RCC 7860 (cell line): ENCODE results near the gene SKIC3.
A peak's percentile ranks its signal among the peaks of the same experiment; 100 is the strongest.

Experiments used
- DNase-seq: peaks from one replicate; pipeline ENCODE4 v3.0.0-alpha.2; 2015; ENCODE audit warnings: low spot score
- FAIRE-seq: peaks from 2 replicates; lab custom pipeline; 2012; peaks lifted over from hg19 to GRCh38; lab: Jason Lieb, UNC

Gene SKIC3

GRCh38 chr5:95554647-95555548 is at the start of gene SKIC3, which contains the start of gene ARSK:
Gene SKIC3 (minus strand): TSS chr5:95554977. CDS start chr5:95547150, 7,827 bp downstream.
Gene ARSK (plus strand): TSS chr5:95555101. CDS start chr5:95555279, 178 bp downstream.
- DNase-seq (peak; percentile 89), FAIRE-seq (peak; percentile 38)

GRCh38 chr5:95600557-95600956 is 45.8 kb upstream of the SKIC3 start:
- DNase-seq = no peak
- no peak for FAIRE-seq

GRCh38 chr5:95599252-95599651 is 44.5 kb upstream of the SKIC3 start:
- no peak for DNase-seq
- no peak for FAIRE-seq

GRCh38 chr5:95595289-95595931 is 40.6 kb upstream of the SKIC3 start:
- DNase-seq (no peak), FAIRE-seq (no peak)

GRCh38 chr5:95591490-95591901 is 36.7 kb upstream of the SKIC3 start:
- DNase-seq = no peak
- no peak for FAIRE-seq

- FAIRE-seq (no peak), DNase-seq (no peak)
These were observed 36.1 kb upstream of the SKIC3 start for GRCh38 chr5:95590880-95591279.

GRCh38 chr5:95583992-95584391 is 29.2 kb upstream of the SKIC3 start:
- DNase-seq (no peak), FAIRE-seq (no peak)

GRCh38 chr5:95581576-95581975 is 26.8 kb upstream of the SKIC3 start:
- DNase-seq (no peak), FAIRE-seq (no peak)

- no peak for FAIRE-seq
- DNase-seq = no peak
These were observed 17.2 kb upstream of the SKIC3 start for GRCh38 chr5:95572016-95572415.

GRCh38 chr5:95565280-95565920 is 10.6 kb upstream of the SKIC3 start:
- DNase-seq (no peak), FAIRE-seq (no peak)

- FAIRE-seq (no peak), DNase-seq (no peak)
These were observed 9.7 kb upstream of the SKIC3 start for GRCh38 chr5:95564450-95564849.

GRCh38 chr5:95563367-95563766 is 8.6 kb upstream of the SKIC3 start:
- DNase-seq (no peak), FAIRE-seq (no peak)

- FAIRE-seq (no peak), DNase-seq (no peak)
These were observed 7.5 kb upstream of the SKIC3 start for GRCh38 chr5:95562282-95562681.

GRCh38 chr5:95557841-95558240 is 3.1 kb upstream of the SKIC3 start:
- no peak for FAIRE-seq
- no peak for DNase-seq

- DNase-seq = no peak
- no peak for FAIRE-seq
These were observed 776 bp upstream of the SKIC3 start for GRCh38 chr5:95555553-95555952.

GRCh38 chr5:95554331-95554646 is 488 bp downstream of the SKIC3 start:
- DNase-seq = no peak
- FAIRE-seq = no peak

GRCh38 chr5:95549030-95549429 is 5.7 kb downstream of the SKIC3 start:
- no peak for FAIRE-seq

GRCh38 chr5:95543017-95543705 is 11.6 kb downstream of the SKIC3 start:
- FAIRE-seq (no peak), DNase-seq (no peak)

More at GRCh38 chr5:95549030-95549429, 5.7 kb downstream of the SKIC3 start:
- no peak for DNase-seq

GRCh38 chr5:95537501-95537900 is 17.3 kb downstream of the SKIC3 start:
- DNase-seq = no peak
- FAIRE-seq = no peak

GRCh38 chr5:95533761-95534160 is 21.0 kb downstream of the SKIC3 start:
- FAIRE-seq (no peak), DNase-seq (no peak)

- DNase-seq = no peak
- FAIRE-seq = no peak
These were observed 21.7 kb downstream of the SKIC3 start for GRCh38 chr5:95533106-95533505.
